ENCODE measurements around the gene MINDY4. TPM values are rescaled to one million over a fixed set of nuclear protein-coding genes. Genes with fewer than 3 reads are reported as not detected.

MINDY4 gene
- total RNA-seq, 6 experiments from 2014 or later = 2.3 to 3.3 (median 2.6) TPM

DNA sequence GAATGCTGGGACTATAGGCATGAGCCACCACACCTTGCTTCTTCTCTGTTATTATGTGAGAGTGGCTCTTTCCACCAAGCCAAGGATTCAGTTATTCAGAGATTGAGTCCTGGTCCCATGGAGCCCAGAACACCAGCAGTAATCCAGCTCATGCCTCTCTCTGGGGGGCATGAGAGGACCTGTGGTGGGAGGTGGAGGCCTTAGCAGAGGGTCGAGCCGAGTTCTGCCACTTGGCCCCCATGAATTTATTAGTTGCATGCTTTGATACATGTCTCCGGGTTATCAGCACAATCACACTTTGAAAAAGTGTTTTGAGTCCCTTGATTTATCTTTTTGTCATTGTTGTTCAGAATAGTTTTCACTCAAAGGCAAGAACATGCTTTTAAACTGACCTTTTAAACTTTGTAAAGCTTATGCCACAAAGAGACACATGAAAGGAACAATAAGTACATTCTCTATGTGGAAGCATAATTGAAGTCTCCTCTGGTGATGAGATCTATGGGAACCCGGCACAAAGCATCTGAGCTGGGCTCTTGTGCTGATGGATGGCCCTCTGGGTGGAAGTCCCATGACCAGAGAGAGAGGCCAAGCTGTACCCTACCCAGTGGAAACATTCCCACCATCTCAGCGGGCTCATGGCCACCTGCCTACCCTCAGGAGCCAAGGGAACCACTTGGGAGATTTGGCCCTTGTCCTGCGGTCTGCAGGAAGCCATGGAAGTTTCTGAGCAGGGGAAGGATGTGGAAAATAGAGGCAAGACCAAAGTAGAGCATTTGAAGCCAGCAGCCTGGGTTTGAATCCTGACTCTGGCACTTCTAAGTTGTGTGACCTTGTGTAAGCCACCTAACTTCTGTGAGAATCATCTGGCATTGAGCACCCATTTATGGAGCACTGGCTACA, 53.9 kb downstream of the MINDY4 start:
- Mint-ChIP-seq H3K27me3 (ENCODE audit: insufficient read depth) (peaks cover 4% of the 10 kb centered on the region), H3K36me3 (ENCODE audit: low read depth) (peaks cover 6% of the 10 kb centered on the region), H3K27ac (no peak overlapping the region), H3K4me1 (ENCODE audit: low read depth) (peaks cover 16% of the 10 kb centered on the region), H3K4me3 (no peak overlapping the region), H3K9me3 (no peaks in the 10 kb centered on the region)
- TF ChIP-seq, protein P1, sequence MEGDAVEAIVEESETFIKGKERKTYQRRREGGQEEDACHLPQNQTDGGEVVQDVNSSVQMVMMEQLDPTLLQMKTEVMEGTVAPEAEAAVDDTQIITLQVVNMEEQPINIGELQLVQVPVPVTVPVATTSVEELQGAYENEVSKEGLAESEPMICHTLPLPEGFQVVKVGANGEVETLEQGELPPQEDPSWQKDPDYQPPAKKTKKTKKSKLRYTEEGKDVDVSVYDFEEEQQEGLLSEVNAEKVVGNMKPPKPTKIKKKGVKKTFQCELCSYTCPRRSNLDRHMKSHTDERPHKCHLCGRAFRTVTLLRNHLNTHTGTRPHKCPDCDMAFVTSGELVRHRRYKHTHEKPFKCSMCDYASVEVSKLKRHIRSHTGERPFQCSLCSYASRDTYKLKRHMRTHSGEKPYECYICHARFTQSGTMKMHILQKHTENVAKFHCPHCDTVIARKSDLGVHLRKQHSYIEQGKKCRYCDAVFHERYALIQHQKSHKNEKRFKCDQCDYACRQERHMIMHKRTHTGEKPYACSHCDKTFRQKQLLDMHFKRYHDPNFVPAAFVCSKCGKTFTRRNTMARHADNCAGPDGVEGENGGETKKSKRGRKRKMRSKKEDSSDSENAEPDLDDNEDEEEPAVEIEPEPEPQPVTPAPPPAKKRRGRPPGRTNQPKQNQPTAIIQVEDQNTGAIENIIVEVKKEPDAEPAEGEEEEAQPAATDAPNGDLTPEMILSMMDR (IDR thresholded peaks at IDR 0.05) = no peak
- no peak for DNase-seq

DNA sequence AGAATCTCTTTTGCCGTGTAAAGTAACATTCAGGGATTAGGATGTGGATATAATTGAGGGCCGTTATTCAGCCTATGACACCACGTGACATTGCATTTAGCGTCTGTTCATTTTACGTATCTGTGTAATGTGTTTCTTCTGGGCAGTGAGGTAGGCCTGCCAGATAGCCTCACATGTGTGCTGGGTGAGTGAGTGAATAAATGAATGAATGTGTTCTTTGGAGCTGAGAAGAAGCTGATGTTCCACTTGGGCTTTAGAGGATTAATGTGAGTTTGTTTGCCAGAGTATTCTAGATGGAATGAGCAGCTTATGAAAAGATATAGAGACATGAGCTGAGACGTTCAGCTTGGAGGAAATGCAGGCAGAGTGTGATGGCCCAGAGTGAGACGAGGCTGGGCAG, 55.0 kb downstream of the MINDY4 start:
- TF ChIP-seq, protein P1 (IDR thresholded peaks at IDR 0.05) = no peak
- Mint-ChIP-seq H3K4me3 (no peak overlapping the region), H3K36me3 (ENCODE audit: low read depth) (peaks cover 11% of the 10 kb centered on the region), H3K27ac (no peak overlapping the region), H3K9me3 (no peaks in the 10 kb centered on the region; the same call in 1 of the 2 replicates), H3K27me3 (ENCODE audit: insufficient read depth) (peaks cover 5% of the 10 kb centered on the region), H3K4me1 (ENCODE audit: low read depth) (peaks cover 11% of the 10 kb centered on the region)
- no peak for DNase-seq

DNA sequence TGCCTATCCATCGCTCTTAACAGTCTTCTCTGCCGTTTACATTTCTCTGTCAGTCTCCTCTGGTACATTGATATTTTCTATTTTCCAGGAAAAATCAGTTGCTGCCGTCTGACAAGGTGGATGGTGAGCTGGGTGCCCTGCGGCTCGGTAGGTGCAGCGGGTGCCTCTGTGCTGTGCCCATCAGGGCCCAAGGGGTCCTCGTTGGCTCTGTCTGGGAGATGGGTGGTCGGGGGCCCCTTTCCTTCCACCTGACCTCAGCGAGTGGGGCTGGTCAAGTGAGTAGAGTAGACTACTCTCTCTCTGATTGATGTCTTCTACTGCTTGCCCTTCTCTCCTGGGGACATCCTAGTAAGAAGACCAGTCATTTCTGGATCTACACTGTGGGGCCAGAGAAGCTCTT, 57.4 kb downstream of the MINDY4 start:
- peaks cover 5% of the 10 kb centered on the region for H3K27me3 Mint-ChIP-seq (ENCODE audit: insufficient read depth)
- H3K27ac Mint-ChIP-seq = no peak overlapping the region
- H3K4me1 Mint-ChIP-seq (ENCODE audit: low read depth) = no peaks in the 10 kb centered on the region
- H3K36me3 Mint-ChIP-seq (ENCODE audit: low read depth) = peaks cover 22% of the 10 kb centered on the region
- no peak for DNase-seq
- H3K9me3 Mint-ChIP-seq = peaks cover 8% of the 10 kb centered on the region; the same call in 1 of the 2 replicates
- TF ChIP-seq, protein P1 (IDR thresholded peaks at IDR 0.05) = no peak
- no peak overlapping the region for H3K4me3 Mint-ChIP-seq

DNA sequence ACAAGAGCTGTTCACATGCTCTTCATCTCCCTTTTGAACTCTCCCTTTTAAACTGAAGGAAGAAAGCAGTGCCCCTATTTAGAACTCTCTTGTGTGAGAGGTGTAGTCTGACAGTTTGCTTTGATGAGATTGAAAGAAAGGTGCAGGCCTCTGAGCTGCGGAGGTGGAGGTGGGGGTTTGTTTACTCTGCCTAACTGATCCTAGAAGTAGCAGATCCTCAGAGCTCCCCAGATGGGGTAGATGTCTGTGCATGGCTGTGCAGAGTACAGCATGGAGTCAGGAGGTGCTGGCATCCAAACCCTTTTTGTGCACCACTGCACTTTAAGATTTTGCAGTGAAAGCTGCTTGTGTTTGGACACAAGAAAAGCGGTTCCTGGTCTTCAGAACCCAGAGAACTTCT, 58.3 kb downstream of the MINDY4 start:
- Mint-ChIP-seq H3K4me3 (no peak overlapping the region), H3K27ac (no peak overlapping the region), H3K9me3 (peaks cover 13% of the 10 kb centered on the region), H3K36me3 (ENCODE audit: low read depth) (peaks cover 26% of the 10 kb centered on the region), H3K27me3 (ENCODE audit: insufficient read depth) (peaks cover 5% of the 10 kb centered on the region), H3K4me1 (ENCODE audit: low read depth) (no peaks in the 10 kb centered on the region)
- DNase-seq = no peak
- TF ChIP-seq, protein P1 (IDR thresholded peaks at IDR 0.05) = no peak

DNA sequence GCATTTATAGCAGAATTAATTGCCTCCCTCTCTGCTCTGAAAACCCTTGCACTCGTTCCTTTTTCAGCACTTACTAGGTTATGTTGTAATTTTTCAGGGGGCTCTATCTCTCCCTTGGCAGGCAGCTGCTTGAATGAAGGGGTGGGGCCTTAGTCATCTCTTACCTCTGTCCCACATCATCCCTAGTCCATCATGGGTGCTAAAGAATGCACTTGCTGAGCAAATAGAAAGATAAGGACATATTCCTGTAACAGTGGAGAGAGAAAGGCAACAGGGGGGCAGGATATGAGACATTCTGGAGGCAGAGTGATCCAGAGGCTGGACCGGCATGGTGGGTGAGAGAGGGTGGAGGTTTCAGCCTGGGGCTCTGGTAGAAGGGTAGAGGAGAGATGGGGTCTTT, 60.0 kb downstream of the MINDY4 start:
- Mint-ChIP-seq H3K4me3 (no peak overlapping the region), H3K4me1 (ENCODE audit: low read depth) (no peaks in the 10 kb centered on the region), H3K27ac (no peak overlapping the region), H3K9me3 (peaks cover 20% of the 10 kb centered on the region), H3K27me3 (ENCODE audit: insufficient read depth) (peaks cover 8% of the 10 kb centered on the region), H3K36me3 (ENCODE audit: low read depth) (peaks cover 34% of the 10 kb centered on the region)
- TF ChIP-seq, protein P1 (IDR thresholded peaks at IDR 0.05) = no peak
- no peak for DNase-seq

Data from HFFc6 (cell line).